Amniotic epithelial cell (primary cell): ENCODE results near the gene ZFAND6.

Experiments used
- DNase-seq: peaks from one replicate; pipeline ENCODE4 v3.0.0-alpha.2; 2010; ENCODE audit warnings: low read depth

The ZFAND6 gene

DNA sequence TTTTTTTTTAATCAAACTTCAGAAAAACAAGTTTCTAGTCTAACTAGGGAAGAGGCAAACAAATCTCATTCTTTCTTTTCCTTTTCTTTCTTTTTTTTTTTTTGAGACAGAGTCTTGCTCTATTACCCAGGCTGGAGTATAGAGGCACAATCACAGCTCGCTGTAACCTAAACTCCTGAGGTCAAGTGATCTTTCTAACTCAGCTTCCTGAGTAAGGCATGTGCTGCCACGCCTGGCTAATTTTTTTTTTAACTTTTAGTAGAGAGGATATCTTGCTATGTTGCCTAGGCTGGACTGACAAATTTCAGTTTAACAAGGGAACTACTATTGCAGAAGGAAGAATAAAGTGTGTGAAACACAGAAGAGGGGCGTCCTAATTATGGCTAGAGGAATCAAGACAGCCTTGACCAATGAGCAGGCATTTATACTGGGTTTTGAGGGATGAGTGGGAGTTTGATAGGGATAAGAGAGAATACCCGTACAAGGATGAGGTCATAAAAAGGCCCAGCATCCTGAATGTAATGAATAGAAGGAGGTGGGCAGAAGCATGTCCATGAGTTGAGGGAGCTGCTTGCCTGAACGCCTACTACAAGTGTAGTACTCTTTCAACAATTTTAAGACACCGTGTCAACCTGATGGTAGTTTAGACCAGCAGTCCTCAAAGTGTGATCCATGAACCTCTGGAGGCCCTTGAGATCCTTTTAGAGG is 6.7 kb upstream of the ZFAND6 start:
- no peak for DNase-seq

GRCh38 chr15:80055933-80056332 is 3.5 kb upstream of the ZFAND6 start:
- DNase-seq: no peak

DNA sequence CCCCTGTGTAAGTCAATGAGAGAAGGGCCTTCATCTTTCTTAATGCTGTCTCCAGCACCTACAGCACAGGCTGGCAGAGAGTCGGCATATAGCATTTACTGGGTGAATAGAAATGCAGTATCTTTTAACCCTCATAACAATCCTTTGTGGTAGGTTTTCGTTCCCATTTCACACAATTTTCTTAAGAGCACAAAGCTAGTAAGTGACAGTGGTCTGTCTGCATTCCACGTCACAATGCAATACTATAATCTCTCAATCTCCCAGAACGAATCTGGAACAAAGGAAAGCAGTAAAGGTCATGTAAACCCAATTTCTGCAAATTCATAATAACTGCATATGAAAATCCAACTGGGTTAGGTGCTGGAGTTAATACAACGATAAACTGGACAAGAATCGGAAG is 1.4 kb upstream of the ZFAND6 start:
- no peak for DNase-seq

- DNase-seq: peak; percentile 20
Measured at GRCh38 chr15:80059786-80060355, 395 bp downstream of the ZFAND6 start.

- DNase-seq: peak; percentile 61
Measured at GRCh38 chr15:80060356-80061006, 1.0 kb downstream of the ZFAND6 start.

DNA sequence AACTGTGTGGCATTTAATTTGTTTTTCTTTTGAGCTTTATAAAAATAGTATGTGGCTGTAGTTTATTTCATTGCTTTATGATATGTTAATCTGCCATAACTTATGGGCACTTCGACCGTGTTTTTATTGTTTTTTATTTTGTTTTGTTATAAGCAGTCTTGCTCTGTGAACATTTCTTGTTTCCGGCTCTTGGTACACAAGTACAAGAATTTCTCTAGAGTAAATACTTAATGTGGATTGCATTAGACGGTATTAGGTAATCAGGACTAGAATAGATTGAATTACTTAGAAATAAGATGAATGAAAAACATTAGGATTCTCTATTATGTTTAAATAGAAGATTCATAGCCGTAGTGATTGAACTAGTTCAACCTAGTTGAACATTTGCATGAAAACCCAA is 2.1 kb downstream of the ZFAND6 start:
- peak; percentile 58 for DNase-seq

GRCh38 chr15:80066912-80067311 is 7.4 kb downstream of the ZFAND6 start:
- no peak for DNase-seq

GRCh38 chr15:80068578-80068977 is 9.1 kb downstream of the ZFAND6 start:
- no peak for DNase-seq

DNA sequence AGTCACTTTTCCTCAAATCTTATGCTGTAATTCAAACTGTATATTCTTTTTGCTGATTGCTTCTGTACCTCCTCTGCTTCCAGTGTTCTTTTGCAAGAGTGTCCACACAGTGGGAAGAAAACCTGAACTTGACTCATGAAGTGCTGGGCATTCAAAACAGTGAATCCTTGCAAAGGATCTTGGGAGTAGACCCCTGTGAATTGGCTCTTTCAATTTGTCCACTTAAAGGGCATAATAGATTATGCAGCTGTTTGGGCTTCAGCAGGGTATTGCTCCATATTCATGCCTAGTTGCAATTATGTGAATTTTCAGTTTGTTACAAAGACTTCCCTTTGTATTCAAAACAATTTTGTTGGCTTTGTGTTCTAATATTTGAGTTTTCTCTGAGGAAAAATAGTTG is 11.4 kb downstream of the ZFAND6 start:
- DNase-seq: peak; percentile 69

DNA sequence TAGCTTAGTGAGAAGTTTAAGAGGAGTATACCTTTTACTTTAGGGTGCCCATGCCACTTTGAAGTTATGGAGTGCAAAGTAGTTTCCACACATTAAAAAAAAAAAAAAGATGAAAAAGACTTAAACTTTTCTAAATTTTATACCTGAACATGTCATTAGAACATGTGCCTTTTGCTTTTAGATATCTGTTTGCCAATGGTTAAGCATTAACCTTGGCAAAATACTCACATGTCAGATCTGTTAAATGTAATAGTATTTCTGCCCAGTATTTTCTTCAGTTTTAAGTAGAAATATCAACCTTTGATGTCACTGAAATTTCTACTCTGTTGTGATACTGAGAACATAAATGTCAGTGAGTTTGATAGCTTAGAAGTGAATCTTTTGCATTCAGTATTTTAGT is 12.2 kb downstream of the ZFAND6 start:
- DNase-seq: no peak

- peak; percentile 93 for DNase-seq
Measured at GRCh38 chr15:80072285-80072994, 13.0 kb downstream of the ZFAND6 start.

DNA sequence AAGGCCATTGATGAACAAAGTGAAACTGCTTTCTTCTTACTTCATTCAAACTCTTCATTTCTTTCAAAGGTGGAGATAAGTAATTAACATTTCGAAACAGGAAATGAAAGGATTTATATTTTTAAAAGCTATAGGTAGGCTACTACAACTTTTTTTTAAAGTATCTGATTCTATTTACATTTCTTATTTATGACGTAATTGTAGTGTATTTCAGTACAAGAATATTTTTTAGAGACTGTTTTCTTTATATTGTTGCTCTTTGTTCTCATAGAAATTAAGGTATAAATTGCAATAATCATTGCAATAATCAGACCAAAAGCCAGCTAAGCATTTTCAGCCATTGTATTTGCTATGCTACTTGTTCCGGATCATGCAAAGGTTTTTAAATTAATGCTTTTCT is 13.7 kb downstream of the ZFAND6 start:
- DNase-seq: no peak

DNA sequence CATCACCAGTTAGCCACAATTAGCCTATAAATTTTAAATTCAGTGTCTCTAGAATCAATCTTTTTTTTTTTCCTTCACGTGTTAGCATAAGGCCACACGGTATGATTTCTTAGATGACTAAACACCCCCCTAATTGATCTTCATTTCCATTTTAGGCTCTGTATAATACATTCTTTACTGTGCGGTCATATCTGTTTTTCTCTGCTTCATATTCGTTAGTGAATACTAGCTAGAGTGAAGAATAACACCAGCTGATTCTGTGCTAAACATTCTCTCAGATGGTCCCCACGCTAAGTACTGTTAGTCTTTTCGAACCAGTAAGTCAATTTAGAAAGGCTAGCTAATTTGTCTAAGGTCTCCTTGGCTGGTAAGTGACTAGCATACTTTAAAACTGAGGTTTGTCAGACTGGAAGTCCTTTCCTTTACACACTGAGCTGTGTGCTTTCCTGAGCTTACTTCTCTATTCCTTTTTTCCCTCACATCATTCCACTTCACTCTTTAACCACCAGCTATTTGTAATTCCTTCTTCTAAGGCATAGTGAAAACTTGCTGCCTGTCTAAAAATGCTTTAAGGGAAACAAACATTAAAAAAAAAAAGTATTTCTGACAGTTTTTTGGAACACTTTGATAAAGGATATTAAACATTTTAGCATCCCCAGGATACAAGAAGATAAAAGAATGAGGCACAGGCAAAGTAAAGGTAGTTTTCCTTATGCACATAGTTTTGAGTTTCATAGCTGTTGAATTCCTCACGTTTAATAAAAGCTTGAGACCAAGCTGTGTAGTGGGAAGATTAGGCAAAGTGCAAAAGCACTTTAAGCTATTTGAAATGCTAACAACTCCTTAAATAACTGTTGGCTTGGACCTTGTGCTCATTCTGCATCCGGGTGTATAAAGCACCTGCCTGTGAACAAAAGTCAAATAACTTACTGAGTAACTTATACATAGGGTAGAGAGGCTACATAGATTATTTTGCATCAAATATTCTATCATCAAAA is 17.1 kb downstream of the ZFAND6 start:
- no peak for DNase-seq

DNA sequence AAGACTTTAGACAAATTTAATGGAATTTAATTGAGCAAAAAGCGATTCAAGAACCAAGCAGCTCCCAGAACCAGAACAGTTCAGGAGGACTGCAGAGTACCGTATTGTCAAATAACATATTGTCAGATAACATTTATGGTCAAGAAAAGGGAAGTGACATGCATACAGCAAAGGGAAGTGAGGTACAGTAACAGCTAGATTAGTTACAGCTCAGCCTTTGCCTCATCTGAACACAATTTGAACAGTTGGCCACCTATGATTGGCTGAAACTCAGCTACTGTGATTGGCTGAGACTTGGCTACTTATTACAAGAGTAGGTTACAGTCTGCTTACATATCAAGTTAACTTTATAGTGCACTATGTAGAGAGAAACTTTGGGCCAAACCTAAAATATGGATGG is 21.9 kb downstream of the ZFAND6 start:
- DNase-seq: no peak

DNA sequence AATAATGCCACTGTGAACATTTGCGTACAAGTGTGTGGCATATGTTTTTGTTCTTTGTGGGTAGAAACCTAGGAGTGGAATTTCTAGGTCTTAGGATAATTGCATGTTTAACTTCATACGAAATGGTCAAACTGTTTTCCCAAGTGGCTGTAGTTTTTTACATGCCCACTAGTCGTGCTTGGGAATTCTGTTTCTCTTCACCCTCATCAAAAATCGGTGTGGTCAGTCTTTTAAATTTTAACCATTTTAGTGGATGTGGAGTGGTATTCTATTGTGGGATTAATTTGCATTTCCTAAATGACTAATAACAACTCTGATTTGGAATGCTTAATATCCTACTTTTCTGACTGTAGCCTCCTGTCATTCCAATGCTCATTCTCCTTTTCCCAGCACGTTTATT is 27.6 kb downstream of the ZFAND6 start:
- peak; percentile 20 for DNase-seq

DNA sequence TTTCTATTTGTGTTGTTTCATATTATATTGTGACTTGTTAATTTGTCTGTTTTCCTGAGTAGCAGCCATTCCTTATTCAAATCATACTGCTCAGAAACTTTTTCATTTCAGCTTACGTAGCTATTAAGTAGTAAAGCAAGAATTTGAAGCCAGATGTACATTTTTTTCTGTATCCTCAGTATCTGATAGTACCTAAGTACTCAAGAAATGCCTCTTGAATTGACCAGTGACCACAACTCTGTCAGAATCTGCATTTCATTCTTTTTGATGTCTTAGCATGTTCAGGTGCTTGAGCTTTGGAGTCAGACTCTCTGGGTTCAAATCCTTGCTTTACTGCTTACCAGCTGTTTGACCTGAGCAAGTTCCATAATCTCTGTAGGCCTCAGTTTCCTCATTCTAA is 30.6 kb downstream of the ZFAND6 start:
- peak; percentile 61 for DNase-seq

DNA sequence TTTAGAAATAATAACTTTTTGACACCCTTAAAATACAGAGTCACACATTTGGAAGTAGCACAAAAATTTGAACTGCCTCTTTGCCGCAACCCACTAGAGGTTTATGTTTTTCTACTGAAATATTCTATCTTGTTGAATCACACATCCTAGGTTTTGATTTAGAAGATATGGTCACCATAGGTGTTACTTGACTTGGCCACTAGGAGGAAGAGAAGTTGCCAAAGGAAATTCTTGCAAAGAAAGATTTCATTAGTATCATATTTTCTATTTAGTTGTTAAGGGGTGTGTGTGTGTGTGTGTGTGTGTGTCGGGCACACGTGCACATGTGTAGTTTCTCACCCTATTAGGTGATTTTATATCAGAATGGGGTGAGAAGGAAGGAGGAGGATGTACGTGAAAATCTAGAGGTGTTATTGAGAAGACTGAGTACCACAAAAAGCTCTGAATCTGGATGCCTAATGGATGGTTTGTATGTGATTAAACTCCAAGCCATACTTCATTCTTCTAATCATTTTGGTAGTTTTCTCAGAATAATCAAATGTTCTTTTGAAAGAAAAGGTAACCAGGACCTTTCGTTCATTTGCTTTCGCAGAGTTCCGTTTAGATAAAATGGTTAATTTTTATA is 31.5 kb downstream of the ZFAND6 start:
- peak; percentile 27 for DNase-seq

- DNase-seq: peak; percentile 98
Measured at GRCh38 chr15:80093854-80094418, 34.5 kb downstream of the ZFAND6 start.

DNA sequence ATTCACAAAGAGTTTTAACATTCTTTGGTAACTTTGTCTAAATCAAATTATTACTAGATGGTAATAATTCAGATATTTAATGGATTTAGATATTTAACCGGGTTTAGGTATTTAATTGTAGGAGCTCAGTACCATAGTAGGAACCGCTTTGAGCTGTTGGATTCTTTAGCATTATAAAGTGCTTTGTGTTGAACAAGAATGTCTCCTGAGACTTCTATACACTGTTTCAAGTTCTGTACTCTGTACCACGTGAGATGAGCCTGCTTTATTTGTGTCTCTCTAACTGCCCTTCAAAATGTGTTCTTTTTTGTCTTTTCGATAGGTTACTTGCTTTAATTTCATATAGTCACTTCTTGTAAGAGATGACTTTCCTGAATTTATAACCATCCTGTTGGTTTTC is 36.0 kb downstream of the ZFAND6 start:
- DNase-seq: no peak

DNA sequence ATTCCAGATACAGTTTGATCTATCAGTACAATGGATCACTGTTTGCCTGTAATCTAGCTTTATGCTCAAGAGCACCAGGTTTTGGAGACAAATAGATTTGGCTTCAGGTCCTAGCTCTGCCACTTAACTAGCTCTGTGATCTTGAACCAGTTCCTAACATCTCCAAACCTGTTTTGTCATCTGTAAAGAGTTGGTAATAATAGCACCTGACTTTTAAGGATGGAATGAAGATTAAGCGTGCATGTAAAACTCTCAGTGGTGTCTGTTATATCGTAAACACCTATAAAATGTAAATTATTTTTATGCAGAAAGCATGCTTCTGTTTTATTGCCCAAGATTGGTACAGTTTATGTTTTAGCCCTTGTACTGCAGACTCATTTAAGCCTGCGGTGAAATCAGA is 36.5 kb downstream of the ZFAND6 start:
- no peak for DNase-seq

DNA sequence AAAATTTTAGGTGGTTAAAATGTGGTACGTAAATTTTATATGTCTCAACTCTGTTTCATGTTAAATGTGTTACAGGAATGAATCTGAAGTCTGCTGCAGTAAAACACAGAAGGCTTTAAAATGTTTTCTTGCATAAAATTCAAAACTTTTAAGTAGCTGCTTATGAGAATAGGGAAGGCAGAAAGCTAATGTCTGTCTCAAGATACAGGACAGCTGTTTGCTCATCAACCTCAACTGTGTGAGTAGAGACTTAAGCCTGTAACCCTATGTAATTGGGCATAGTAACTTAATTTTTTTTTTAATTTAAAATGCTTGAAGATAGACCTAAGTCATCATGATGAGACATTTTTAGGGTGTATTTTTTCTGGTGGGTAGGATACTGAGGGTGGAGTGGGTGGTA is 38.9 kb downstream of the ZFAND6 start:
- DNase-seq: no peak
